Astrocyte (in vitro differentiated cells and primary cell): ENCODE data around the gene DCLK2. TPM values are rescaled to one million over a fixed set of nuclear protein-coding genes. Genes with fewer than 3 reads are reported as not detected.

Experiments
- DNase-seq: peaks from one replicate; pipeline ENCODE4 v3.0.0-alpha.2; 2010; ENCODE audit warnings: low read depth
- FAIRE-seq: peaks from 2 replicates; lab custom pipeline; 2011; peaks lifted over from hg19 to GRCh38; lab: Jason Lieb, UNC
- H2AFZ ChIP-seq: 2 replicates; pipeline ENCODE4 v1.6.0; 2012; ENCODE audit warnings: low read depth, low read length, inconsistent platforms
- H3K27ac ChIP-seq: 2 replicates; pipeline ENCODE4 v1.5.1; 2011; ENCODE audit warnings: low read depth, low read length, inconsistent platforms
- H3K27me3 ChIP-seq: 2 replicates; pipeline ENCODE4 v1.6.0; 2011; ENCODE audit warnings: low read length, inconsistent platforms; ENCODE audit not compliant: insufficient read depth
- H3K36me3 ChIP-seq: 2 replicates; pipeline ENCODE4 v1.5.1; 2011; ENCODE audit warnings: low read length, inconsistent platforms; ENCODE audit not compliant: insufficient read depth
- H3K4me1 ChIP-seq: 2 replicates; pipeline ENCODE4 v1.5.1; 2011; ENCODE audit warnings: low read length, inconsistent platforms; ENCODE audit not compliant: insufficient read depth
- H3K4me2 ChIP-seq: 2 replicates; pipeline ENCODE4 v1.6.0; 2012; ENCODE audit warnings: low read length, inconsistent platforms
- H3K4me3 ChIP-seq: 2 replicates; pipeline ENCODE4 v1.5.1; 2011; ENCODE audit warnings: low read depth, mild to moderate bottlenecking, low read length, inconsistent platforms; ENCODE audit not compliant: insufficient read depth
- H3K79me2 ChIP-seq: 2 replicates; pipeline ENCODE4 v1.6.0; 2012; ENCODE audit warnings: mild to moderate bottlenecking, low read length, inconsistent platforms; ENCODE audit not compliant: insufficient read depth
- H3K9ac ChIP-seq: 2 replicates; pipeline ENCODE4 v1.6.0; 2012; ENCODE audit warnings: mild to moderate bottlenecking, low read length, inconsistent platforms
- H3K9me3 ChIP-seq: 2 replicates; pipeline ENCODE4 v1.5.1; 2012; ENCODE audit warnings: low read depth, mild to moderate bottlenecking, low read length, inconsistent platforms; ENCODE audit not compliant: insufficient read depth
- H4K20me1 ChIP-seq: 2 replicates; pipeline ENCODE4 v1.6.0; 2012; ENCODE audit warnings: low read length, inconsistent platforms; ENCODE audit not compliant: insufficient read depth
- H3K27ac Mint-ChIP-seq: one replicate; pipeline ENCODE4 v1.8.0; 2021; ENCODE audit warnings: mild to moderate bottlenecking, mixed read lengths; ENCODE audit not compliant: unreplicated experiment
- H3K27me3 Mint-ChIP-seq: one replicate; pipeline ENCODE4 v1.8.0; 2021; ENCODE audit warnings: low read depth, mixed read lengths; ENCODE audit not compliant: unreplicated experiment
- H3K36me3 Mint-ChIP-seq: one replicate; pipeline ENCODE4 v1.8.0; 2021; ENCODE audit warnings: low read depth, mixed read lengths; ENCODE audit not compliant: unreplicated experiment
- H3K4me1 Mint-ChIP-seq: one replicate; pipeline ENCODE4 v1.8.0; 2021; ENCODE audit warnings: low read depth, mixed read lengths; ENCODE audit not compliant: unreplicated experiment
- H3K4me3 Mint-ChIP-seq: one replicate; pipeline ENCODE4 v1.8.0; 2021; ENCODE audit warnings: mild to moderate bottlenecking, moderate library complexity, mixed read lengths; ENCODE audit not compliant: unreplicated experiment
- H3K9me3 Mint-ChIP-seq: one replicate; pipeline ENCODE4 v1.8.0; 2021; ENCODE audit warnings: mild to moderate bottlenecking, mixed read lengths; ENCODE audit not compliant: unreplicated experiment
- CTCF ChIP-seq: IDR thresholded peaks from 2 replicates; pipeline ENCODE4 v1.5.1; 2011; ENCODE audit warnings: low read depth, mild to moderate bottlenecking, inconsistent platforms, low read length, moderate library complexity; ENCODE audit not compliant: insufficient read depth
- EZH2 ChIP-seq: IDR thresholded peaks from 2 replicates; pipeline ENCODE4 v1.6.1; 2012; ENCODE audit warnings: mild to moderate bottlenecking, low read length, inconsistent platforms; ENCODE audit not compliant: insufficient read depth
- total RNA-seq: library from RNA; stranded (reverse); gene quantifications from 2 replicates; pipeline ENCODE4 v1.2.1, GENCODE V29; 2021

DCLK2 gene
- total RNA-seq, 1 donor from 2014 or later, result 6.2 TPM

GRCh38 chr4:150242820-150243458 lies 164.7 kb downstream of the DCLK2 start:
- Mint-ChIP-seq H3K9me3 (no peaks in the 10 kb centered on the region), H3K4me1 (peaks cover 37% of the 10 kb centered on the region), H3K27me3 (no peaks in the 10 kb centered on the region), H3K36me3 (peaks cover 6% of the 10 kb centered on the region), H3K27ac (peak overlapping the region; percentile 6), H3K4me3 (no peak overlapping the region)
- DNase-seq, result no peak
- no peak for TF ChIP-seq EZH2
- peak; percentile 91 for TF ChIP-seq CTCF
- Histone ChIP-seq H3K4me3 (no peak overlapping the region), H2AFZ (no peak overlapping the region), H3K4me2 (no peak overlapping the region), H3K4me1 (peaks cover 35% of the 10 kb centered on the region), H4K20me1 (no peaks in the 10 kb centered on the region), H3K79me2 (no peaks in the 10 kb centered on the region), H3K9ac (no peak overlapping the region), H3K9me3 (no peaks in the 10 kb centered on the region), H3K36me3 (no peaks in the 10 kb centered on the region), H3K27me3 (no peaks in the 10 kb centered on the region), H3K27ac (no peak overlapping the region)
- FAIRE-seq, result peak; percentile 64

DNA sequence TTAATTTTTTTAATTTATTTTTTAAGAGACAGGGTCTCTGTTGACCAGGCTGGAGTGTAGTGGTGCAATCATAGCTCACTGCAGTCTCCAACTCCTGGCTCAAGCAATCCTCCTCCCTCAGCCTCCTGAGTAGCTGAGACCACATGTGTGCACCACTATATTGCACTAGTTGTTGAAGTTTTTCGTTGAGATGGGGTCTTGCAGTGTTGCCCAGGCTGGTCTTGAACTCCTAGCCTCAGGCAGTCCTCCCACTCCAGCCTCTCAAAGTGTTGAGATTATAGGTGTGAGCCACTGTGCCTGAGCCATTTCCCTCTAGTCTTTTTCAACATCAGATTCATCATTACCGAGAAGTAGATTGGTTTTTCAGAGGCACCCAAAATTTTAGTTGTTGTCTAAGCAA lies 165.7 kb downstream of the DCLK2 start:
- Mint-ChIP-seq H3K4me3 (no peak overlapping the region), H3K9me3 (no peaks in the 10 kb centered on the region), H3K4me1 (peaks cover 31% of the 10 kb centered on the region), H3K27me3 (no peaks in the 10 kb centered on the region), H3K36me3 (peaks cover 8% of the 10 kb centered on the region), H3K27ac (peak overlapping the region; percentile 88)
- Histone ChIP-seq H3K36me3 (no peaks in the 10 kb centered on the region), H3K4me1 (peaks cover 26% of the 10 kb centered on the region), H3K79me2 (no peaks in the 10 kb centered on the region), H3K27me3 (no peaks in the 10 kb centered on the region), H3K4me3 (no peak overlapping the region), H3K9me3 (no peaks in the 10 kb centered on the region), H4K20me1 (no peaks in the 10 kb centered on the region), H2AFZ (no peak overlapping the region), H3K4me2 (no peak overlapping the region), H3K9ac (peak overlapping the region; percentile 25), H3K27ac (no peak overlapping the region)
- no peak for TF ChIP-seq CTCF
- TF ChIP-seq EZH2, result no peak
- DNase-seq (no peak), FAIRE-seq (no peak)

DNA sequence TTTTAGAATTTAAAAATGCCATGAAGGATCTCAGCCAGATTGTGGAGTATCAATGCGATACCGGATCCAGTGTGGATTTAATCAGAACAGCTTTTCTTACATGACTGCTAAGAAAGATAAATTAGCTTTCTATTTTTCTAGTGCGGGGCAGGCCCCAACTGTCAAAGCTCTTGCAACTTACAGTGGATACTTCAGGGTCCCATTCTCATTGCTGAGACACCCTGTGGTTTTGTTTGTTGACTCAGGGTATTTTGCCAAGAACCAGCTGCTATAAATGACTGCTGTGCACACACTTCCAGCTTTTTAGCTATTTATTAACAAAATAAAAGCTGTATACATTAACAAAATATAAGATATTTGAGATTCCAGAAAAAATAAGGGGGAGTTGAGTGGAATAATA lies 166.4 kb downstream of the DCLK2 start:
- H3K79me2 ChIP-seq, result no peaks in the 10 kb centered on the region
- Mint-ChIP-seq H3K9me3 (no peaks in the 10 kb centered on the region), H3K4me1 (peaks cover 24% of the 10 kb centered on the region), H3K36me3 (peaks cover 8% of the 10 kb centered on the region), H3K27me3 (no peaks in the 10 kb centered on the region), H3K27ac (peak overlapping the region; percentile 41), H3K4me3 (no peak overlapping the region)
- peak overlapping the region; percentile 35 for H3K27ac ChIP-seq
- H3K4me3 ChIP-seq, result no peak overlapping the region
- H3K27me3 ChIP-seq, result no peaks in the 10 kb centered on the region
- peaks cover 24% of the 10 kb centered on the region for H3K4me1 ChIP-seq
- DNase-seq (peak; percentile 86), FAIRE-seq (peak; percentile 54)
- H3K36me3 ChIP-seq, result no peaks in the 10 kb centered on the region
- H3K4me2 ChIP-seq, result peak overlapping the region; percentile 55
- no peak overlapping the region for H2AFZ ChIP-seq
- no peaks in the 10 kb centered on the region for H3K9me3 ChIP-seq
- no peaks in the 10 kb centered on the region for H4K20me1 ChIP-seq
- H3K9ac ChIP-seq, result peak overlapping the region; percentile 25
- TF ChIP-seq EZH2, result no peak
- TF ChIP-seq CTCF, result no peak
